GM21737 (cell line): ENCODE results near the gene GRSF1.
"Not testable (repeated sequence)": the region's sequence is repeated elsewhere in the genome, so short reads cannot be mapped to it uniquely, and the experiment has no call there.

Experiments
- ATAC-seq: cut with Tn5 transposase; IDR thresholded peaks from one replicate; pipeline ENCODE4 v1.9.1; 2021; ENCODE audit warnings: mild to moderate bottlenecking, moderate library complexity; ENCODE audit not compliant: unreplicated experiment

The GRSF1 gene

GRCh38 chr4:70836081-70836480 lies 3.6 kb downstream of the GRSF1 start:
- ATAC-seq = no peak

- ATAC-seq = no peak
These were observed 6.0 kb downstream of the GRSF1 start for GRCh38 chr4:70833675-70834074.

GRCh38 chr4:70831293-70831692 lies 8.4 kb downstream of the GRSF1 start:
- ATAC-seq = no peak

- no peak for ATAC-seq
These were observed 9.6 kb downstream of the GRSF1 start for GRCh38 chr4:70830054-70830453.

GRCh38 chr4:70829492-70829891 lies 10.2 kb downstream of the GRSF1 start:
- no peak for ATAC-seq

GRCh38 chr4:70829015-70829414 lies 10.7 kb downstream of the GRSF1 start:
- ATAC-seq = no peak

- ATAC-seq = no peak
These were observed 20.8 kb downstream of the GRSF1 start for GRCh38 chr4:70818921-70819320.

- no peak for ATAC-seq
These were observed 21.4 kb downstream of the GRSF1 start for GRCh38 chr4:70818173-70818855.

- ATAC-seq = no peak
These were observed 22.8 kb downstream of the GRSF1 start for GRCh38 chr4:70816894-70817293.

GRCh38 chr4:70815370-70815769 lies 24.3 kb downstream of the GRSF1 start:
- no peak for ATAC-seq

GRCh38 chr4:70808151-70808550 lies 31.5 kb downstream of the GRSF1 start:
- ATAC-seq = no peak

GRCh38 chr4:70802928-70803580 lies 36.6 kb downstream of the GRSF1 start:
- ATAC-seq = no peak

GRCh38 chr4:70801265-70801809 lies 38.4 kb downstream of the GRSF1 start:
- no peak for ATAC-seq

- no peak for ATAC-seq
These were observed 46.1 kb downstream of the GRSF1 start for GRCh38 chr4:70793626-70794025.

- ATAC-seq = no peak
These were observed 51.0 kb downstream of the GRSF1 start for GRCh38 chr4:70788733-70789132.

GRCh38 chr4:70787496-70787895 lies 52.2 kb downstream of the GRSF1 start:
- ATAC-seq = no peak

- no peak for ATAC-seq
These were observed 56.6 kb downstream of the GRSF1 start for GRCh38 chr4:70783096-70783495.

- ATAC-seq = no peak
These were observed 60.7 kb downstream of the GRSF1 start for GRCh38 chr4:70778888-70779422.

GRCh38 chr4:70772929-70773555 lies 66.6 kb downstream of the GRSF1 start:
- ATAC-seq = peak; percentile 61

GRCh38 chr4:70769396-70769795 lies 70.3 kb downstream of the GRSF1 start:
- not testable (repeated sequence) for ATAC-seq

- no peak for ATAC-seq
These were observed 71.3 kb downstream of the GRSF1 start for GRCh38 chr4:70768301-70768948.
